OCI-LY3 (cell line): Measurements from ENCODE around the gene DSCAM.

Source experiments
- H2AFZ ChIP-seq: fragments of 200-600, 300-600 bp; shearing (Covaris generic); 2 replicates; pipeline ENCODE4 v1.6.0; 2014; ENCODE audit warnings: antibody characterized with exemption, low read depth, low read length
- H3K27ac ChIP-seq: fragments of 200-600, 300-600 bp; sonication (generic); 2 replicates; pipeline ENCODE4 v1.5.1; 2014; ENCODE audit warnings: mild to moderate bottlenecking, low read length, moderate library complexity, mixed read lengths
- H3K27me3 ChIP-seq: fragments of 200-600, 300-600 bp; sonication (generic); 2 replicates; pipeline ENCODE4 v1.6.1; 2014; ENCODE audit warnings: low read depth, low read length, mixed read lengths
- H3K36me3 ChIP-seq: fragments of 200-600, 300-600 bp; sonication (generic); replicated peaks from 2 replicates; pipeline ENCODE3; 2014; ENCODE audit warnings: low read depth, low read length, mixed read lengths
- H3K4me1 ChIP-seq: fragments of 300-600, 200-600 bp; sonication (generic); 2 replicates; pipeline ENCODE4 v1.6.1; 2014; ENCODE audit warnings: low read length, mixed read lengths
- H3K4me2 ChIP-seq: fragments of 200-600, 300-600 bp; sonication (generic); 2 replicates; pipeline ENCODE4 v1.6.1; 2014; ENCODE audit warnings: low read length, mixed read lengths
- H3K4me3 ChIP-seq: fragments of 300-600, 200-600 bp; sonication (generic); 2 replicates; pipeline ENCODE4 v1.5.1; 2014; ENCODE audit warnings: antibody characterized with exemption, mild to moderate bottlenecking, low read length, moderate library complexity
- H3K79me2 ChIP-seq: fragments of 300-600, 200-600 bp; shearing (Covaris generic); 2 replicates; pipeline ENCODE4 v1.6.1; 2014; ENCODE audit warnings: mild to moderate bottlenecking, low read length, mixed read lengths
- H3K9ac ChIP-seq: fragments of 300-600, 200-600 bp; shearing (Covaris generic); 2 replicates; pipeline ENCODE4 v1.6.0; 2014; ENCODE audit warnings: mild to moderate bottlenecking, low read length, moderate library complexity
- H3K9me3 ChIP-seq: fragments of 200-600, 300-600 bp; shearing (Covaris generic); 2 replicates; pipeline ENCODE4 v1.6.1; 2014; ENCODE audit warnings: low read length, mixed read lengths; ENCODE audit not compliant: insufficient read depth
- H4K20me1 ChIP-seq: fragments of 200-600, 300-600 bp; sonication (generic); 2 replicates; pipeline ENCODE4 v1.6.1; 2016; ENCODE audit warnings: low read length, mixed read lengths; ENCODE audit not compliant: insufficient read depth
- CTCF ChIP-seq: fragments of 200-600, 300-600 bp; sonication (generic); IDR thresholded peaks from 2 replicates; pipeline ENCODE4 v1.5.1; 2014; ENCODE audit warnings: antibody characterized with exemption, low read length, low read depth
- EZH2phosphoT487 ChIP-seq: fragments of 200-600 bp; shearing (Covaris generic); IDR thresholded peaks from 2 replicates; pipeline ENCODE4 v1.6.1; 2018; ENCODE audit warnings: antibody characterized with exemption, mixed run types, low read depth

Gene DSCAM

GRCh38 chr21:40707656-40708244, 139.2 kb downstream of the DSCAM start:
- Histone ChIP-seq H3K27me3 (no peaks in the 10 kb centered on the region), H3K79me2 (no peaks in the 10 kb centered on the region), H4K20me1 (no peaks in the 10 kb centered on the region), H3K27ac (no peak overlapping the region), H3K4me2 (no peak overlapping the region), H3K4me1 (peaks cover 3% of the 10 kb centered on the region; the same call in 1 of the 2 replicates), H3K36me3 (no peaks in the 10 kb centered on the region), H2AFZ (no peak overlapping the region), H3K9ac (no peak overlapping the region), H3K4me3 (no peak overlapping the region), H3K9me3 (no peaks in the 10 kb centered on the region)
- no peak for TF ChIP-seq CTCF
- no peak for TF ChIP-seq EZH2phosphoT487

- Histone ChIP-seq H3K27ac (no peak overlapping the region), H4K20me1 (no peaks in the 10 kb centered on the region), H2AFZ (no peak overlapping the region), H3K27me3 (no peaks in the 10 kb centered on the region), H3K79me2 (no peaks in the 10 kb centered on the region), H3K9me3 (no peaks in the 10 kb centered on the region), H3K4me2 (no peak overlapping the region), H3K4me1 (peaks cover 7% of the 10 kb centered on the region; the same call in 1 of the 2 replicates), H3K9ac (no peak overlapping the region), H3K4me3 (no peak overlapping the region), H3K36me3 (no peaks in the 10 kb centered on the region)
- no peak for TF ChIP-seq CTCF
- TF ChIP-seq EZH2phosphoT487 = no peak
Measured at GRCh38 chr21:40706806-40707655, 139.9 kb downstream of the DSCAM start.

- H2AFZ ChIP-seq = no peak overlapping the region
- H3K4me2 ChIP-seq = no peak overlapping the region
- TF ChIP-seq EZH2phosphoT487 (no peak), CTCF (no peak)
- no peaks in the 10 kb centered on the region for H3K36me3 ChIP-seq
- peaks cover 10% of the 10 kb centered on the region; the same call in 1 of the 2 replicates for H3K4me1 ChIP-seq
- no peak overlapping the region for H3K4me3 ChIP-seq
- no peaks in the 10 kb centered on the region for H4K20me1 ChIP-seq
- no peak overlapping the region for H3K9ac ChIP-seq
- H3K9me3 ChIP-seq = no peaks in the 10 kb centered on the region
- no peaks in the 10 kb centered on the region for H3K27me3 ChIP-seq
- H3K79me2 ChIP-seq = no peaks in the 10 kb centered on the region
- no peak overlapping the region for H3K27ac ChIP-seq
Measured at GRCh38 chr21:40706176-40706575, 140.8 kb downstream of the DSCAM start.

- H3K79me2 ChIP-seq = no peaks in the 10 kb centered on the region
- H3K9ac ChIP-seq = no peak overlapping the region
- H3K4me2 ChIP-seq = 0 out of 2 replicates have a peak overlapping the region, but pooled peaks have one; percentile 9
- no peak overlapping the region for H3K4me3 ChIP-seq
- no peaks in the 10 kb centered on the region for H3K36me3 ChIP-seq
- H3K4me1 ChIP-seq = peaks cover 10% of the 10 kb centered on the region; the same call in 1 of the 2 replicates
- no peak for TF ChIP-seq CTCF
- no peak for TF ChIP-seq EZH2phosphoT487
- no peak overlapping the region for H2AFZ ChIP-seq
- H3K27ac ChIP-seq = no peak overlapping the region
- H4K20me1 ChIP-seq = no peaks in the 10 kb centered on the region
- no peaks in the 10 kb centered on the region for H3K27me3 ChIP-seq
- no peaks in the 10 kb centered on the region for H3K9me3 ChIP-seq
Measured at GRCh38 chr21:40704141-40704540, 142.8 kb downstream of the DSCAM start.
